Transverse colon (tissue), 4 donors: ENCODE measurements around the gene CHRNB1. TPM values are rescaled to one million over a fixed set of nuclear protein-coding genes. Genes with fewer than 3 reads are reported as not detected.
A peak's percentile ranks its signal among the peaks of the same experiment; 100 is the strongest.

Experiments
- DNase-seq: peaks from one replicate; pipeline ENCODE4 v3.0.0-alpha.2; 2019
- H3K27ac ChIP-seq, 4 donors: fragments of 200-600 bp; sonication (generic); 2 replicates each; pipeline ENCODE4 v1.5.1; 2016 to 2018; ENCODE audit warnings: inconsistent platforms in 4 of 4
- H3K27me3 ChIP-seq: fragments of 200-600 bp; sonication (generic); 2 replicates; pipeline ENCODE4 v1.5.1; 2017; ENCODE audit warnings: inconsistent platforms
- H3K36me3 ChIP-seq, 4 donors: fragments of 200-600 bp; sonication (generic); 2 replicates each; pipeline ENCODE4 v1.5.1; 2017 to 2019; ENCODE audit warnings: inconsistent platforms in 4 of 4
- H3K4me1 ChIP-seq, 4 donors: fragments of 200-600 bp; sonication (generic); 2 replicates each; pipeline ENCODE4 v1.5.1; 2017 to 2020; ENCODE audit warnings: inconsistent platforms in 4 of 4
- H3K4me3 ChIP-seq, 4 donors: fragments of 200-600 bp; sonication (generic); 1 replicate in 1 of 4; 2 replicates in 3 of 4; pipeline versions ENCODE4 v1.5.1 to v1.6.1; 2017 to 2019; ENCODE audit warnings: inconsistent platforms in 4 of 4
- H3K9me3 ChIP-seq, 2 donors: fragments of 200-600 bp; sonication (generic); 2 replicates each; pipeline ENCODE4 v1.5.1; 2017 to 2019; ENCODE audit warnings: inconsistent platforms in 2 of 2
- EP300 ChIP-seq: sonication (generic); formaldehyde crosslinking; IDR thresholded peaks from one replicate; pipeline ENCODE4 v1.6.1; 2017; ENCODE audit warnings: antibody characterized with exemption, low read depth
- POLR2A ChIP-seq: fragments of 450-650 bp; IDR thresholded peaks from one replicate; pipeline ENCODE4 v1.6.1; 2016; ENCODE audit warnings: antibody characterized with exemption, mild to moderate bottlenecking, moderate library complexity
- POLR2AphosphoS5 ChIP-seq, 3 donors: sonication (generic); formaldehyde crosslinking; IDR thresholded peaks; one replicate each; pipeline ENCODE4 v1.6.1; 2016; ENCODE audit warnings: antibody characterized with exemption in 3 of 3
- WGBS, 2 donors: methylation state at CpG; one replicate each; pipeline ENCODE4 v1.1.5; 2018; ENCODE audit warnings: low coverage in 1 of 2; 5-methylcytosine and 5-hydroxymethylcytosine counted together
- in situ Hi-C, 4 donors: fragments of 200-750 bp; cut with MboI; loops; one replicate each; pipeline versions ENCODE4 v1.15.0 to v1.15.1; 2017; ENCODE audit warnings: low sequenced_read_pairs in 3 of 4, low pct_ligation_motif_present in 1 of 4, low pct_unique_long_range_greater_than_20kb in 1 of 4
- intact Hi-C: fragments of 100-400 bp; cut with DNase I; formaldehyde crosslinking; loops from one replicate; pipeline ENCODE4 v1.15.1; 2023; ENCODE audit warnings: low total_unique reads
- total RNA-seq, 4 donors: library from RNA; depleted of rRNA; stranded (reverse); fragments of >200 nt; gene quantifications; one replicate each; pipeline ENCODE4 v1.1.0, GENCODE V29; 2016
- TF ChIP-seq, protein P1 (sequence below), 5 experiments: fragments of 200-600 bp in 3 of 5; fragments of 450-650 bp in 2 of 5; sonication (generic) in 3 of 5; IDR thresholded peaks; 1 replicate in 2 of 5; 2 replicates in 3 of 5; pipeline ENCODE4 v1.5.1; 2016 to 2017; ENCODE audit warnings: antibody characterized with exemption in 5 of 5, inconsistent platforms in 3 of 5, mild to moderate bottlenecking in 2 of 5, moderate library complexity in 1 of 5

CHRNB1 gene
- total RNA-seq, 4 donors from 2014 or later: 5.8 to 10.3 (median 8.9) TPM; not detected in 1

DNA sequence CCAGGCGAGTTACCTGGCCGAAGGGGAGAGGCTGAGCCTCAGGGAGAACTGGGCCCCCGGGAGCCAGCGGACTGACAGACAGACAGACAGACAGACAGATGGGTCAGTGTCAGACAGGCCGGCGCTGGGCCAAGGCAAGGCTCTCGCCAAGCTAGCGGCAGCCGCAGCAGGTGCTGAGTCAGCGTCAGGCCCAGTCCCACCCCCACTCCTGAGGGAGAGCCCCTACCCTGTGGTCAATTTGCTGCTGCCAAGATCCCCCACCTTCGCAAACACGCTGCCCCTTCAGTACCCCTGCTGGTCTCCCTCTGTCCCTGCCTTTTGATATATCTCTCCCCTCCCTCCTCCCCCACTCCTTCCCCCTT, 4.0 kb upstream of the CHRNB1 start:
- Histone ChIP-seq H3K4me3 (no peak overlapping the region), H3K27me3 (peaks cover 56% of the 10 kb centered on the region), H3K36me3 (no peaks in the 10 kb centered on the region), H3K4me1 (peaks cover 26 to 56% (median 43%) of the 10 kb centered on the region in 4 donors), H3K27ac (no peak overlapping the region), H3K9me3 (no peaks in the 10 kb centered on the region)
- intact Hi-C loops: no loop called here
- in situ Hi-C loops: no loop called here
- DNase-seq: peak; percentile 28
- 12% methylated on average over 12 of the region's 12 CpGs; no CpG with 5 or more reads in 1 of the 2 donors for WGBS, 2 donors
- TF ChIP-seq POLR2A (no peak), EP300 (no peak), POLR2AphosphoS5 (IDR thresholded peaks at IDR 0.05) (no peak)
- TF ChIP-seq, protein P1, sequence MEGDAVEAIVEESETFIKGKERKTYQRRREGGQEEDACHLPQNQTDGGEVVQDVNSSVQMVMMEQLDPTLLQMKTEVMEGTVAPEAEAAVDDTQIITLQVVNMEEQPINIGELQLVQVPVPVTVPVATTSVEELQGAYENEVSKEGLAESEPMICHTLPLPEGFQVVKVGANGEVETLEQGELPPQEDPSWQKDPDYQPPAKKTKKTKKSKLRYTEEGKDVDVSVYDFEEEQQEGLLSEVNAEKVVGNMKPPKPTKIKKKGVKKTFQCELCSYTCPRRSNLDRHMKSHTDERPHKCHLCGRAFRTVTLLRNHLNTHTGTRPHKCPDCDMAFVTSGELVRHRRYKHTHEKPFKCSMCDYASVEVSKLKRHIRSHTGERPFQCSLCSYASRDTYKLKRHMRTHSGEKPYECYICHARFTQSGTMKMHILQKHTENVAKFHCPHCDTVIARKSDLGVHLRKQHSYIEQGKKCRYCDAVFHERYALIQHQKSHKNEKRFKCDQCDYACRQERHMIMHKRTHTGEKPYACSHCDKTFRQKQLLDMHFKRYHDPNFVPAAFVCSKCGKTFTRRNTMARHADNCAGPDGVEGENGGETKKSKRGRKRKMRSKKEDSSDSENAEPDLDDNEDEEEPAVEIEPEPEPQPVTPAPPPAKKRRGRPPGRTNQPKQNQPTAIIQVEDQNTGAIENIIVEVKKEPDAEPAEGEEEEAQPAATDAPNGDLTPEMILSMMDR (IDR thresholded peaks at IDR 0.05): no peak

DNA sequence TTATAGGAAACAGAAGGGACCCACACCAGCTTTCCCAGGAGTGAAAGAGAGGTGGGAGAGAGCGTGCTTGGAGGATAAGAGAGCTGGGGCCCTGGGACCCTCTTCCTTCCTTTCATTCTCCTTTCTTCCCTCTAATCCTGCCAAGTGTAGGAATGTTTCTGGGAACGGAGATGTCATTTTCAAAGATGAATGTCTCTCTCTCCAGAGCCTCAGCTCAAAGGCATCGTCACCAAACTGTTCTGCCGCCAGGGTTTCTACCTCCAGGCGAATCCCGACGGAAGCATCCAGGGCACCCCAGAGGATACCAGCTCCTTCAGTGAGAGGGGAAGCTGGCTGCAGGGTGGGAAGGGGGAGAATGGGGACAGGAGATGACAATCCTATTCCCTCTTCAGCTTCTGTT, 3.6 kb upstream of the CHRNB1 start:
- no peak overlapping the region for H3K4me3 ChIP-seq
- intact Hi-C loops: no loop called here
- H3K4me1 ChIP-seq: peaks cover 23 to 56% (median 39%) of the 10 kb centered on the region in 4 donors

DNA sequence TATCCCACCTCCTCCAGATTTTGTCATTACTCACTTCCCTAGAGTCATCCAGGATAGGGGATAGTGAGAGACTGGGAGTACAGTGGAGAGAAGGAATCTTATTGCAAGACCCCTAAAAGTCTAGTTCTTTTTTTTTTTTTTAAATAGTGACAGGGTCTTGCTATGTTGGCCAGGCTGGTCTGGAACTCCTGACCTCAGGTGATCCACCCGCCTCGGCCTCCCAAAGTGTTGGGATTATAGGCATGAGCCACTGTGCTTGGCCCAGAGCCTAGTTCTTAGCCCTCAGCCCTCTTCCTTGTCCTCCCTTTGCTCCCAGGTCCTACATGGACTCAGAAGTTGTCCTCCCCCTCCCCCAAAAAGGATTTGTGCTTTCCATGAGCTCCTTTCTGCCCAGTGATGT, 2.7 kb upstream of the CHRNB1 start:
- Histone ChIP-seq H3K27ac (no peak overlapping the region), H3K9me3 (no peaks in the 10 kb centered on the region), H3K4me3 (no peak overlapping the region), H3K27me3 (peaks cover 68% of the 10 kb centered on the region), H3K36me3 (no peaks in the 10 kb centered on the region), H3K4me1 (peaks cover 17 to 52% (median 34%) of the 10 kb centered on the region in 4 donors)
- in situ Hi-C loops: no loop called here
- intact Hi-C loops: no loop called here
- 73% methylated on average over 2 of the region's 2 CpGs; no CpG with 5 or more reads in 1 of the 2 donors for WGBS, 2 donors
- no peak for TF ChIP-seq EP300
- TF ChIP-seq, protein P1 (IDR thresholded peaks at IDR 0.05): no peak
- TF ChIP-seq POLR2AphosphoS5 (IDR thresholded peaks at IDR 0.05): no peak
- no peak for TF ChIP-seq POLR2A
- no peak for DNase-seq

More for the DNA sequence above, 3.6 kb upstream of the CHRNB1 start:
- H3K9me3 ChIP-seq: no peaks in the 10 kb centered on the region
- no peaks in the 10 kb centered on the region for H3K36me3 ChIP-seq
- DNase-seq: no peak
- TF ChIP-seq, protein P1 (IDR thresholded peaks at IDR 0.05): no peak
- TF ChIP-seq POLR2AphosphoS5 (IDR thresholded peaks at IDR 0.05) (no peak), EP300 (no peak), POLR2A (no peak)
- in situ Hi-C loops: no loop called here
- peaks cover 59% of the 10 kb centered on the region for H3K27me3 ChIP-seq
- no peak overlapping the region for H3K27ac ChIP-seq
- 71% methylated on average over 7 of the region's 7 CpGs; no CpG with 5 or more reads in 1 of the 2 donors for WGBS, 2 donors

DNA sequence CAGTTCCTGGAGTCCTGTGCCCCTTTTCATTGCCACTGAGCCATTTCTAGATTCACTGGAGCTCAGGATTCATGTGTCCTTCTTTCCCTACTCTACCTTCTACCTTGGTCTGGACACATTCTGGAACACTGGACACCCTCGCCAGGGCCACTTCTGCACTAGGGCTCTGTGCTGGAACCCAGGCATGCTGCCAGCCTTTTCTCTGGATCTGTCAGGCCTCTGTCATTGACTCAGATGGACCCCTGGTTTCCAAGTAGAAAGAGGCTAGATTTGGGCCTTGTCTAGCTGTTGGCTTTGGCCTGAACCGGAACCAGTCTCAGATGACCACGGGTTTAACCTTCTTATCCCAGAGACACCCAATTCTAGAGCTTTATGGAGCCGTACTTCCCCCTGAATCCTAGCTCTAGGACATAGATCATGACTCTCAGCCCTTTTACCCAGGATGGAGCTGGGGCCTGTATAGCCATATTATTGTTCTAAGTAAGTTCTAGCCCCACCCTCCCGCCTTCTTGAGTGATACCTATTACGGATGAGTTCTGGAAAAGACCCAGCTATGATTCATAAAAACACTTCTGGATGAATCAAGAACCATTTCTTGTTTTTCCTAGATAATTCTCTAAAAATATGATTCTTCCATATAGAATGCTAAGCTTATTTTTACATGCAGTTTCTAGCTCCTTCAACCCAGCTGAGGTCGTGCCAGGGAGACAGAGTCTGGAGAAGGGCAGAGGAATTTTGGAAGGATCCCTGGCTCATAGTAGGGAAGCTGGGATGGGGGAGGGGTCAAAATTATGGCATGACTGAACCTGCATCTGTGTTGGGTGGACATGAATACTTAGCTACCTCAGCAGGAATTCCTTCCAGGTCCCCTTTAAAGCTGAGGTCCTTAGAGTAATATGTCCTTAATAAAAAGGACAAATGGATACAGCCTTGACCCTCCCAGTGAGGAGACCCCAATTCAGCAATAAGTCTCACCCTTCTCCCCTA, 1.1 kb upstream of the CHRNB1 start:
- 88 to 94% methylated on average over 4 to 7 of the region's 7 CpGs for WGBS, 2 donors
- H3K27me3 ChIP-seq: peaks cover 74% of the 10 kb centered on the region
- intact Hi-C loops (no loop called here), in situ Hi-C loops (no loop called here)
- H3K9me3 ChIP-seq: no peaks in the 10 kb centered on the region
- DNase-seq: no peak
- H3K27ac ChIP-seq: no peak overlapping the region
- no peak overlapping the region for H3K4me3 ChIP-seq
- peaks cover 13 to 38% (median 25%) of the 10 kb centered on the region in 4 donors for H3K4me1 ChIP-seq
- TF ChIP-seq EP300 (no peak), POLR2A (no peak), POLR2AphosphoS5 (IDR thresholded peaks at IDR 0.05) (no peak)
- TF ChIP-seq, protein P1 (IDR thresholded peaks at IDR 0.05): no peak
- no peaks in the 10 kb centered on the region for H3K36me3 ChIP-seq
